NOMO-1 treated with dmso at 0.1 percent for 144 hours (cell line): ENCODE results near the gene PNPLA6.

Experiments
- DNase-seq: peaks from one replicate; lab custom pipeline; 2025; ENCODE audit not compliant: unreplicated experiment; lab: John Stamatoyannopoulos, UW

The PNPLA6 gene

GRCh38 chr19:7535047-7535997, at the start of gene PNPLA6:
TSS of gene PNPLA6 (plus strand) at chr19:7535717. CDS start at chr19:7535789, 72 bp downstream.
- peak; percentile 80 for DNase-seq

- DNase-seq, result no peak
Measured at GRCh38 chr19:7486923-7487322, 48.6 kb upstream of the PNPLA6 start.

- DNase-seq, result peak; percentile 66
Measured at GRCh38 chr19:7488736-7489353, 46.7 kb upstream of the PNPLA6 start, which contains the start of gene PEX11G. TSS of gene PEX11G (minus strand) at chr19:7489035. CDS start at chr19:7489010, 25 bp downstream.

- DNase-seq, result no peak
Measured at GRCh38 chr19:7489609-7490044, 45.9 kb upstream of the PNPLA6 start.

GRCh38 chr19:7492142-7492541, 43.4 kb upstream of the PNPLA6 start:
- DNase-seq, result peak; percentile 94

GRCh38 chr19:7492558-7492957, 43.0 kb upstream of the PNPLA6 start:
- no peak for DNase-seq

GRCh38 chr19:7494416-7495098, 41.0 kb upstream of the PNPLA6 start:
- no peak for DNase-seq

GRCh38 chr19:7497292-7497691, 38.2 kb upstream of the PNPLA6 start:
- DNase-seq, result no peak

- DNase-seq, result peak; percentile 29
Measured at GRCh38 chr19:7500811-7501450, 34.6 kb upstream of the PNPLA6 start.

- no peak for DNase-seq
Measured at GRCh38 chr19:7502552-7502951, 33.0 kb upstream of the PNPLA6 start.

- DNase-seq, result no peak
Measured at GRCh38 chr19:7504684-7505083, 30.8 kb upstream of the PNPLA6 start.

GRCh38 chr19:7505288-7505681, 30.2 kb upstream of the PNPLA6 start:
- DNase-seq, result no peak

GRCh38 chr19:7505682-7506384, 29.7 kb upstream of the PNPLA6 start:
- no peak for DNase-seq

- peak; percentile 67 for DNase-seq
Measured at GRCh38 chr19:7506385-7507328, 28.9 kb upstream of the PNPLA6 start.

GRCh38 chr19:7507884-7508283, 27.6 kb upstream of the PNPLA6 start:
- no peak for DNase-seq

- DNase-seq, result no peak
Measured at GRCh38 chr19:7509625-7510024, 25.9 kb upstream of the PNPLA6 start.

- no peak for DNase-seq
Measured at GRCh38 chr19:7512400-7512851, 23.1 kb upstream of the PNPLA6 start.

- DNase-seq, result no peak
Measured at GRCh38 chr19:7513809-7514642, 21.5 kb upstream of the PNPLA6 start.
